GM18502 (cell line): ENCODE data around the gene CKAP2.
"Not testable (repeated sequence)": the region's sequence is repeated elsewhere in the genome, so short reads cannot be mapped to it uniquely, and the experiment has no call there.

Experiments used
- ATAC-seq: cut with Tn5 transposase; IDR thresholded peaks from one replicate; pipeline ENCODE4 v1.9.1; 2021; ENCODE audit warnings: mild to moderate bottlenecking; ENCODE audit not compliant: unreplicated experiment, poor library complexity

The CKAP2 gene

DNA sequence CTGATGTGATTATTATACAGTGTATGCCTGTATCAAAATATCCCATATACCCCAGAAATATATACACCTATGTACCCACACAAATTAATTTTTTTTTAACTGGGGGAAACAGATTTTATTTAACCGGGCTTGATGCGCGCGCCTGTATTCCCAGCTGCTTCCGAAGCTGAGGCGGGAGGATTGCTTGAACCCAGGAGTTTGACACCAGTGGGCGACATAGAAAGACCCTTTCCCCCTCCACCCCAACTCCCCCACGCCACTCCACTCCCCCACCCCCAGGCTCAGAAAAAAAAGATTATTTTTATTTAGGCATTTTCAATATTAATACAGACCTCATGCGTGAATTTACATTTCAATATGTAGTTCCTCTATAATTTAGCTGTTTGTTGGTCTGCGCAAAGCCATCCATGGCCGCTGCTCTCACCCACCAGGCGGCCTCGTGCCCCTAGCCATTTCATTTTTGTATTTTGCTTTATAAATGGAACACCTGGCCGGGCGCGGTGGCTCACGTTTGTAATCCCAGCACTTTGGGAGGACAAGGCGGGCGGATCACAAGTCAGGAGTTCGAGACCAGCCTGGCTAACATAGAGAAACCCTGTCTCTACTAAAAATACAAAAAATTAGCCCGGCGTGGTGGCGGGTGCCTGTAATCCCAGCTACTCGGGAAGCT lies 4.0 kb upstream of the CKAP2 start:
- ATAC-seq = no peak

DNA sequence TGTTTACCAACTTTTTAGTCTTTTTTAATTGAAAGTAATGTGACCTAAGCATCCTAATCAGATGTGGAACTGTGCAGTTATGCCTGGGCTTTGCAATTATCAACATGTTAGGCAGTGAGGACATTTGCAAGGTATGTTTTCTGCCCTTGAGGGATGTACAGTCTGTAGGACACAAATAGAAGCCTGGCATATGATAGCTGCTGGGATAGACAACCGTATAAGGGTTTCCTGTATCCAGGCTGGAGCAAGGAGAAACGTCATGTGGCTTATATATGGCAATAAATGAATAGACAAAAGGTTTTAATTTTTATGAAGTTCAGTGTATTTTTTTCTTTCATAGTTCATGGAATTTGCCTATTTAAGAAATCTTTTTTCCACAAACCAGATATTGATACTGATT lies 2.8 kb upstream of the CKAP2 start:
- no peak for ATAC-seq

DNA sequence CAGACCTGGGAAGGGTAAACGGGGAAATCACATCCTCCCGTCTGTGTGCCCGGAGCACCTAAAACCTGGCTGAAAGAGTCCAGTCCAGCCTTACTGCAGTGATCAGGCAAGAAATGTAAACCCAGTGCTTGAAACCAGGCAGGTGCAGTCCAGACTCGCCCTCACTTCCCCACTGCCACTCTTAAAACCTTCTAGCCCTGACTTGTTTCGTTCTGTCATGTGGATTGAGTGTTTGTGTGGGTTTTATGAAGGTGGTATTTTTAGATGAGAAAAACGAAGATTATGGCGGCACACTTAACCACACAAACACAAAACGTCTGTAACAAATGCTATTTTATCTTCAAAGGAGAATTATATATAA lies 839 bp upstream of the CKAP2 start:
- ATAC-seq = peak; percentile 30

DNA sequence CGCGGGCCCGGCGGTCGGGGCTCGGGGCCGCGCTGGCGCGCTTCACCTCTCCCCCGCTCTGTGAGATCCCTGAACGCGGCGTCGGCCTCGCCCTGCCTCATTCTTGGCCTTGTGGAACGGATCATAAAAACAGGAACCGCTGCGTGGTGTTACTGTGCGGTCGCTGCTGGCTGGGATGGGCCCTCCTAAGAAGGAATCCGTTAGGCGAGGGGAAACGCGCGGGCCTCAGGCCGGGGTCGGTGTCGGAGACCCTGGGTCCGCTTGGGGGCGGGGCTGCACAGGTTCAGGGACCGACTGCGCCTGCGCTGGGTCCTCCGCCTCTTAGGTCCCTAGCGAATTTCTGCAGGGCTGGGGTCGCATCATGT lies 381 bp downstream of the CKAP2 start:
- ATAC-seq = peak; percentile 37

DNA sequence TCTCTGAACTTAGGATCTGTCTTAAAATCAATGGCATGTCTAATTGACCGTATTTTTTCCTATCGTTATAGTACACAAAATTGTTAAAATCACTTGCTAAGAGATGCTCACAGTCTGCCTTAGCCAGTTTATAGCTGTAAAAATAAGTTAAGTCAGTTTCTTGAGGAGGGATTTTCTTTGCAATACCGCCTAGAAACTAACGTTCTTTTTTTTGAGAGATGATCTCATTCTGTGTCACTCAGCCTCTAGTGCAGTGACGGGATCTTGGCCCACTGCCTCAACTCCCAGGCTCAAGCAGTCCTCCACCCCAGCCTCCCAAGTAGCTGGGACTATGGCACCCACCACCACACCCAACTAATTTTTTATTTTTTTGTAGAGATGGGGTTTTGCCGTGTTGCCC lies 4.4 kb downstream of the CKAP2 start:
- no peak for ATAC-seq

DNA sequence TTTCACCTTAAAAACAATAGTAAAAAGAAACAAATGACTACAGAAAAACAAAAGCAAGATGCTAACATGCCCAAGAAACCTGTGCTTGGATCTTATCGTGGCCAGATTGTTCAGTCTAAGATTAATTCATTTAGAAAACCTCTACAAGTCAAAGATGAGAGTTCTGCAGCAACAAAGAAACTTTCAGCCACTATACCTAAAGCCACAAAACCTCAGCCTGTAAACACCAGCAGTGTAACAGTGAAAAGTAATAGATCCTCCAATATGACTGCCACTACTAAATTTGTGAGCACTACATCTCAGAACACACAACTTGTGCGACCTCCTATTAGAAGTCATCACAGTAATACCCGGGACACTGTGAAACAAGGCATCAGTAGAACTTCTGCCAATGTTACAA lies 6.0 kb downstream of the CKAP2 start:
- no peak for ATAC-seq

DNA sequence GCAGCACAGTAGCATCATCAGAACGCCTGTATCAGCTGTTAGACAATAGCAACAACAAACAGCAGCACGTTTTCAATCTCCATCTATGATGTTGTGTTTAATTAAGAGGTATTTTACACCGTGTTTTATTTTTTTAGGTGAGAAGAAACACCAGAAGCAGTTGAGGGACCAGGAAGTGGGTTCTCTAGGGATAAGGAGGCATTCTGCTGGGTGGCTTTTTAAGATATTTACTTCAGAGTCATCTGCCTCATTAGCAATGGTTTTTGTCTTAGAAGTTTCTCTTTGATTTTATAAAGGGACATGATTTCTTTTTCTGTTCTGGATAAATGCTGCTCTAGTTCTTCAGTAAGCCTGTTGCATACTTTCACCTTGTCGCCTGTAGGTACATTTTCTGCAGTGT lies 8.2 kb downstream of the CKAP2 start:
- ATAC-seq = no peak

DNA sequence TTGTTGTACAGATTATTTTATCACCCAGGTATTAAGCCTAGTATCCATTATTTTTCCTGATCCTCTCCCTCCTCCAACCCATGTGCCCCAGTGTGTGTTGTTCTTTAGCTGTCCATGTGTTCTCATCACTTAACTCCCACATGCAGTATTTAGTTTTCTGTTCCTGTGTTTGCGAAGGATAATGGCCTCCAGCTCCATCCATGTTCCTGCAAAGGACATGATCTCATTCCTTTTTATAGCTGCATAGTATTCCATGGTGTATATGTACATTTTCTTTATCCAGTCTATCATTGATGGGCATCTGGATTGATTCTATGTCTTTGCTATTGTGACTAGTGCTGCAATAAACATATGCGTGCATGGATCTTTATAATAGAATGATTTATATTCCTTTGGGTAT lies 13.2 kb downstream of the CKAP2 start:
- not testable (repeated sequence) for ATAC-seq

DNA sequence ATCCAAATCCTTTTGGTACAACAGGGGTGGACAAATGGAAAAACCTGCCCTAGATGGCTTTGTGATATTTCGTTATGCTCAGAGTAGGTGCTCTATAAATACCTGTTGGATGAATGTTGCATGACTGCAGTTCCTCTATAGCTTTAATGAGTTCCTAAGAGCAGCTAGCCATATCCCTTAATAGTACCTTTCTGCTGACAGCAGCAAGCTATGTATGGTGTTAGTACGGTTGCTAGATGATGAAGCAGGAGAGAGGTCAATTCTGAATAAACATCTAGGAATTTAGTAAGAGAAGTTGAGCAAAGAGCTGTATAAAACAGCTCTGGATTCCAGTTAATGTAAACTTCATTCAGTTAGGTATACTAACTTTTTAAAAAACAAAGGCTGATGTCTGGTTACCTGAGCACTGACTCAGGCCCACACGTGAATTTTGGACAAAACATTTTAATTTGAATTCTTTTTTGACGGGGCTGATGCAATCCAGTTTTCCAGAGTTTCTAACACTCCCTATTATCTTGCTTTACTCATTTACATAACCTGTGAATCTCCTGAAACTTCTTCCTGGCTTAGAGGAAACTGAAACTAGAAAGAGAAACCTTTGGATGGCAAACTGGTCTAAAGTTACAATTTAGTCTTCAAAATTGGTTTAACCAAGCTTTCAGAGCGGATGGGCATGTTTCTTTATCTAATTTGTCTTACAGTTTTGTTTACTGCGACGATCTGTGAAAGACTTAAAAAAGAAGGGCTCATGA lies 25.6 kb downstream of the CKAP2 start:
- ATAC-seq = not testable (repeated sequence)

DNA sequence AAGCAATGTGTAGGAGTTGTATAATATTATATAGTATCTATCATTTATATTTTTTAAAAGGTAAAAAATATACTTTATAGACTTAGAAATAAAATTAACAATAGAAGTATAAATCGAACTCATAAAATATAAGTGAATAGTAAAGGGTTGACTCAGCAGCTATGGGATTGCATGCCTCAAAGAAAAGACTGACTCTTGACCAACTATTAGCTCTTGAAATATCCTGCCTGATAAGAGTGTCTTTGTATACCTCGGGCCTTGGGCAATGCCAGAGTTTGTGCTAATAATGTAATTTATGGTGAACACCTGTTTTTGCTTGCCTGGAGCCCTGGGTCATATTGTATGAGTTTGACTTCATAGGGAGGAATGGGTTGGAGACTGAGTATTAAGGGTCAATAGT lies 31.8 kb downstream of the CKAP2 start:
- ATAC-seq = not testable (repeated sequence)

DNA sequence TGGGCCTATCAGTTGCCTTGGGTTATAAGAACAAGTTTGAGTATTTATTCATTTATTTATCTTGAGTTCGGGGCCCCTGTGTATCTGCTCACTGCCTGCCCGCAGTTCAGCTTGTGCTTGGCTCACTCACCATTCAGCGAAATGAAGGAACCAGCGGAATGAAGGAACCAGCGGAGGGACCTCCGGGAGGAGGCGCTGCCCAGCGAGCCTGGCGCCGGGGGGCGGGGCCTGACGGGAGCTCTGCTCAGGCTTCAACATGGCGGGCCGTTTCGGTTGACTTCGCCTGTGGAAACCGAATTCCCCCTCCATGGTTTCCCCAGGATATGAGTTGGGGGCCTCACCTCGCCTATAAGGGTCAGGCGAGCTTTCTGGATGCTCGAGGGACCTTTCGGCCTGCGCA lies 33.5 kb downstream of the CKAP2 start:
- not testable (repeated sequence) for ATAC-seq

DNA sequence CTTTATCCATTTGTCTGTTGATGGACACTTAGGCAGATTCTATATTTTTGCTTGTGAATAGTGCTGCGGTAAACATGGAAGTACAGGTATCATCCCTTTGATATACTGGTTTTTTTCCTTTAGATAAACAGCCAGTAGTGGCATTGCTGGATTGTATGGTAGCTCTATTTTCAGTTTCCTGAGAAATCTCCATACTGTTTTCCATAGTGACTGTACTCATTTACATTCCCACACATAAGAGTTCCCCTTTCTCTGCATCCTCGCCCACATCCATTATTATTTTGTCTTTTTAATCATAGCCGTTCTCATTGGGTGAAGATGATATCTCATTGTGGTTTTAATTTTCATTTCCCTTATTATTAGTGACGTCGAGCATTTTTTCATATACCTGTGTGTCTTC lies 35.7 kb downstream of the CKAP2 start:
- ATAC-seq = not testable (repeated sequence)

DNA sequence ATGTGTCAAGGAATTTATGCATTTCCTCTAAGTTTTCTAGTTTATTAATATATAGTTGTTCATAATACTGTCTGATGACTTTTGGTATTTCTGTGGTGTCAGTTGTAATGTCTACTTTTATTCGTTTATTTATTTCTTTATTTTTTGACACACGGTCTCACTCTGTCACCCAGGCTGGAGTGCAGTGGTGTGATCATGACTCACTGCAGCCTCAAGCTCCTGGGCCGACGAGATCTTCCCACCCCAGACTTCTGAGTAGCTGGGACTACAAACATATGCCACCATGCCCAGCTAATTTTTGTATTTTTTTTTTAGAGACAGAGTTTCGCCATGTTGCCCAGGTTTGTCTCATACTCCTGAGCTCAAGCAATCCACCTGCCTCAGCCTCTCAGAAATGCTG lies 39.0 kb downstream of the CKAP2 start:
- ATAC-seq = not testable (repeated sequence)

DNA sequence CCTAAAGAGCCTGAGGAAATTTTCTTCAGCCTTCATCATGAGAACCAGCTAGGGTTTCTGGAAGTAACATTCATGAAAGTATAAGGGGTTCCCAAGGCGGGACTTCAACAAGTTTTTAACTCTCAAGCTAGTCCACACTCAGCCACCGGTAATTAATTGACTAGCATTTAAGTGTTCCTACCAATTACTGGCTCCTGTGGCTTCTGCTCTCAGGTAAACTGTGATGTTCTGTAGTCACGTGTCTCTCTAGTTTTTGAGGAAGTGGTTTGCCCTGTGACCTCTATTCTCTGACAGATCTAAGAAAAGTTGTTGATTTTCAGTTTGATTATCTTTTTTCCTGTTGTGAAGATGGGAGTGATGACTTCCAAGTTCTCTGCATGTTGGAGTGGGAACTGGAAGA lies 42.7 kb downstream of the CKAP2 start:
- not testable (repeated sequence) for ATAC-seq

DNA sequence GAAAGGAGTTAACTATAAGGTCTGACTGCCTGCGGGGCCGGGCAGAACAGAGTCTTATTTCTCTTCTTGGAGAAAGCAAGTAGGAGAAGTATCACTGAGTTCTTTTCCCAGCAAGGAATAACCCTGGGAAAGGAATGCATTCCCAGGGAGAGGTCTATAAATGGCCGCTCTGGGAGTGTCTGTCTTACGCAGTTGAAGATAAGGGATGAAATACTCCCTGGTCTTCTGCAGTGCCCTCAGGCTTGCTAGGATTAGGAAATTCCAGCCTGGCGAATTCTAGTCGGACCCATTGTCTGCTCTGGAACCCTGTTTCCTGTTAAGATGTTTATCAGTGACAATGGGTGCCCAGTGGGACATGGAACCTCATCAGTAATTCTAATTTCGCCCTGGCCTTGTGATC lies 47.0 kb downstream of the CKAP2 start:
- not testable (repeated sequence) for ATAC-seq

DNA sequence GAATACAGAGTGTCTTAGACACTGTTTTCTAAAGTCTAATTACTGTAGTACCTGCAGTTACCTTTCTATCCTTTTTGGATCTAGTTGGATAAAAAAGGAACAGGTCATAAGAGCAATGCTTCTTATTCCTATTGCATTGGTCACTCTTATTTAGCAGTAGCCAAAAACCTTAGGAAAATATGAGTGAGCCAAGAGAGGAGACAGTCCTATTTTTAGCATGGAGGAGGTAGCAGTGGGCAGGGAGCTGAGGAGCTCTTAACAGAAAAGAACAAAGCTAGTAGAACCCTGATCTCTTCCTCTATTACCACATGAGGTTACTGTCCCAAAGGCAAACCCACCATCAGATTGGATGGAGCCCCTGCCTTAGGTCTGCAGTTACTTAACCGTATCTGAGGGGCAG lies 50.6 kb downstream of the CKAP2 start:
- not testable (repeated sequence) for ATAC-seq

DNA sequence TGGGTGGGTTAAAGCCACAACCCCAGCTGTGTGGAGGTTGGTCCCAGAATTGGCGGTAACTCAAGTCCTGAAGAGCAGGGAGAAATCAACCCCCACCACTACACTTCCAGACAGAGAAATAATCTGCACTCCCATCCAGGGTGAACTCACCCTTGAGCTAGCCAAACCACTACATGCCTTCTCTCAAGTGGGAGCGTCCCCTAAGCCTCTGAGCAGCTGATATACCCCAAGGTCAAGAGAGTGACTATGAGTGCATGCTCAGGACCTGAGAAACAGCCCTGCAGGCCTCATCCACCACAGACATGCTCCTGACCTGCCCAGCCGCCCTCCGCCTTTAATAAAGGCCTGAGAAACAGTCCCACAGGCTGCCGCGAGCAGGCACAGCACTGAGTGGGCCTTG lies 54.3 kb downstream of the CKAP2 start:
- not testable (repeated sequence) for ATAC-seq

DNA sequence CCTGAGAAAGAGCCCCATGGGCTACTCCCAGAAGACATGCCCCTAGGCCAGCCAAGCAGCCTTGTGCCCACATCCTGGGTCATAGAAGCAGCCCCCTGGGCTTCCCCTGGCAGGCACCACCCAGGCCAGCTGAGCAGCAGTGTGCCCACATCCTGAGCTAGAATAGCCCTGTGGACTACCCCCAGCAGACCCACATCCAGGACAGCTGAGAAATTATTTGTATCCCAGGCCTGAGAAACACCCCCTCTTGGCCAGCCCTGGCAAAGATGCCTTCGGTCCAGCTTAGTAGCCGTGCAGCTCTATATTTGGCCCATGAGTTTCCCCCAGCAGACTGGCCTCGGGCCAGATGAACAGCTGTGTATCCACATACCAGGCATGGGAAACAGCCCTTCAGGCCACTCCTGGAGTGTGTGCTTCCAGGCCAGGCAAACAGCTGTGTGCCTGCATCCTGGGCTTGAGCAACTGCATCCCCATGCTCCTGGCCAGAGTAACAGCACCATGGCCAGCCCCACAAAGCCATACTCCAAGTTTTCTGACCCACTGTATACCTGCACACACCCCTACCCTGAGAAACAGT lies 55.0 kb downstream of the CKAP2 start:
- ATAC-seq = not testable (repeated sequence)

DNA sequence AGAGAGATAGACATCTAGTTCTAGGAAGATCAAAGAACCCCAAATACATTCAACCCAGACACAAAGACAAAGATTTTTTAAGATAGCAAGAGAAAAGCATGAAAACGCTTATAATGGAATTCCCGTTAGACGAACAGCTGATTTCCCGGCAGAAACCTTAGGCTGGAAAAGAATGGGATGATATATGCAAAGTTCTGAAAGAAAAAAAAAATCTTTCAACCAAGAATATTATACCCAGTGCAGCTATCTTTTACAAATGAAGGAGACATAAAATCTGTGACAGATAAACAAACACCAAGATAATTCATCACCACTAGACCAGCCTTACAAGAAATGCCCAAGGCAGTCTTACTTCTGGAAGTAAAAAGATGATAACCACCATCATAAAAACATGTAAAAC lies 56.3 kb downstream of the CKAP2 start:
- not testable (repeated sequence) for ATAC-seq

DNA sequence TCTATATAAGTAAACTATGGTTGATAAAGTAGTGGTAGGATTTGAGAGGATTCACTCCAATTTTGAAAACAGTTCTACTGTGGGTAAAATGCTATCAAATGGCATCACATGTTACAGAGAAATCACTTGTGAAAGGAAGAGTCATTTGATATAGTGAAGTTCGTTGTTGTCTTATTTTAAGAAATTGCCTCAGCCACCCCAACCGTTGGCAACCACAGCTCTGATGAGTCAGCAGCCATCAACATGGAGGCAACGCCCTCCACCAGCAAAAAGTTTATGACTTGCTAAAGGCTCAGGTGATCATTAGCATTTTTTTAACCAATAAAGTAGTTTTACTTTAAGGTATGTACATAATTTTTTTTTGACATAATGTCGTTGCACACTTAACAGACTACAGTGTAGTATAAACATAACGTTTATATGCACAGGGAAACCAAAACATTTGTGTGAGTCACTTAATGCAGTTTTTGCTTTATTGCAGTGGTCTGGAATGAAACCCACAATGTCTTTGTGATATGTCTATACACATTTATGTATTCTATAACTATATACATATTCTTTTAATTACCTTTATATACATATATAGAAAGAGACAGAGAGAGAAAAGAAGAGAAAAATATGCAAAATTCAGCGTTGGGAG lies 58.8 kb downstream of the CKAP2 start:
- not testable (repeated sequence) for ATAC-seq

DNA sequence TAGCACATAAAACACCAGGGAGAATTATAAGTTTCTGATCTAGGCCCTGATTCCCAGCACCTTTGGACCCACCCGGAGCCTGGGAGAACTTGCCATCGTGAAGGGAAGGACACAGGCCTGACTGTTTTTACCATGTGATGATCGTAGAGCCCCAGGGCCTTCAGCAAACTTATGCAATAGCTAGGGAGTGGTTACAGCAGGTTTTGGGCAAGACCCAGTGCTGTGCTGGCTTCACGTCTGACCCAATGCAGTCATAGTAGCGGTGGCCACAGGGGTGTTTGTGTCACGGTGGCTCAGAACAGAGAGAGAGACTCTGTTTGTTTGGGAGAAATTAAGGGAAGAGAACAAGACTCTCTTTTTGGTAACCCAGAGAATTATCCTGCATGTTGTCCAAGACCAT lies 68.0 kb downstream of the CKAP2 start:
- not testable (repeated sequence) for ATAC-seq
